ENCODE results near the gene SCN2A. TPM values are rescaled to one million over a fixed set of nuclear protein-coding genes. Genes with fewer than 3 reads are reported as not detected.

The SCN2A gene
- total RNA-seq, 2 donors from 2014 or later: 0.15 to 0.20 TPM

GRCh38 chr2:165349181-165349580 lies 110.0 kb downstream of the SCN2A start:
- no peaks in the 10 kb centered on the region for H3K27me3 Mint-ChIP-seq (ENCODE audit: insufficient read depth)

GRCh38 chr2:165357758-165358157 lies 118.5 kb downstream of the SCN2A start:
- WGBS, 2 experiments (ENCODE audit: insufficient coverage in 1 of 2, insufficient read length in 1 of 2): 62 to 79% methylated on average over 2 of the region's 2 CpGs
- Histone ChIP-seq H3K27ac (ENCODE audit: low read depth, low read length) (no peak overlapping the region), H3K36me3 (ENCODE audit: control insufficient read depth, insufficient read depth, low read length) (no peaks in the 10 kb centered on the region), H3K4me3 (ENCODE audit: low read length) (no peak overlapping the region), H3K9ac (ENCODE audit: extremely low read depth, low read length, poor library complexity, severe bottlenecking) (no peak overlapping the region), H3K4me1 (ENCODE audit: control insufficient read depth, insufficient read depth, low read length) (no peaks in the 10 kb centered on the region), H3K9me3 (ENCODE audit: control insufficient read depth, low read length) (no peaks in the 10 kb centered on the region), H3K27me3 (ENCODE audit: control insufficient read depth, insufficient read depth, low read length, poor library complexity, severe bottlenecking) (no peaks in the 10 kb centered on the region)
- DNase-seq: no peak
- Mint-ChIP-seq H3K36me3 (ENCODE audit: low read depth) (no peaks in the 10 kb centered on the region), H3K4me3 (no peak overlapping the region), H3K4me1 (no peaks in the 10 kb centered on the region), H3K27me3 (ENCODE audit: insufficient read depth) (no peaks in the 10 kb centered on the region), H3K9me3 (no peaks in the 10 kb centered on the region), H3K27ac (no peak overlapping the region)
- no peak for TF ChIP-seq CTCF (conservative IDR thresholded peaks at IDR 0.05)

More at GRCh38 chr2:165349181-165349580, 110.0 kb downstream of the SCN2A start:
- 88 to 100% methylated on average over 1 to 2 of the region's 2 CpGs for WGBS, 2 experiments (ENCODE audit: insufficient coverage in 1 of 2, insufficient read length in 1 of 2)
- Mint-ChIP-seq H3K27ac (no peak overlapping the region), H3K36me3 (ENCODE audit: low read depth) (no peaks in the 10 kb centered on the region), H3K4me3 (no peak overlapping the region), H3K4me1 (no peaks in the 10 kb centered on the region), H3K9me3 (no peaks in the 10 kb centered on the region)
- no peaks in the 10 kb centered on the region for H3K36me3 ChIP-seq (ENCODE audit: control insufficient read depth, insufficient read depth, low read length)
- H3K9me3 ChIP-seq (ENCODE audit: control insufficient read depth, low read length): no peaks in the 10 kb centered on the region
- H3K4me3 ChIP-seq (ENCODE audit: low read length): no peak overlapping the region
- H3K27me3 ChIP-seq (ENCODE audit: control insufficient read depth, insufficient read depth, low read length, poor library complexity, severe bottlenecking): no peaks in the 10 kb centered on the region
- H3K4me1 ChIP-seq (ENCODE audit: control insufficient read depth, insufficient read depth, low read length): no peaks in the 10 kb centered on the region
- no peak for TF ChIP-seq CTCF (conservative IDR thresholded peaks at IDR 0.05)
- H3K27ac ChIP-seq (ENCODE audit: low read depth, low read length): no peak overlapping the region
- no peak overlapping the region for H3K9ac ChIP-seq (ENCODE audit: extremely low read depth, low read length, poor library complexity, severe bottlenecking)
- no peak for DNase-seq

- Histone ChIP-seq H3K9ac (ENCODE audit: extremely low read depth, low read length, poor library complexity, severe bottlenecking) (no peak overlapping the region), H3K9me3 (ENCODE audit: control insufficient read depth, low read length) (no peaks in the 10 kb centered on the region), H3K36me3 (ENCODE audit: control insufficient read depth, insufficient read depth, low read length) (no peaks in the 10 kb centered on the region), H3K4me1 (ENCODE audit: control insufficient read depth, insufficient read depth, low read length) (no peaks in the 10 kb centered on the region), H3K27ac (ENCODE audit: low read depth, low read length) (no peak overlapping the region), H3K4me3 (ENCODE audit: low read length) (no peak overlapping the region), H3K27me3 (ENCODE audit: control insufficient read depth, insufficient read depth, low read length, poor library complexity, severe bottlenecking) (no peaks in the 10 kb centered on the region)
- no peak for DNase-seq
- no peaks in the 10 kb centered on the region for H3K36me3 Mint-ChIP-seq (ENCODE audit: low read depth)
- H3K4me1 Mint-ChIP-seq: no peaks in the 10 kb centered on the region
- H3K9me3 Mint-ChIP-seq: no peaks in the 10 kb centered on the region
- no peak for TF ChIP-seq CTCF (conservative IDR thresholded peaks at IDR 0.05)
- H3K27me3 Mint-ChIP-seq (ENCODE audit: insufficient read depth): no peaks in the 10 kb centered on the region
- H3K4me3 Mint-ChIP-seq: no peak overlapping the region
- 80 to 92% methylated on average over 1 to 4 of the region's 4 CpGs for WGBS, 2 experiments (ENCODE audit: insufficient coverage in 1 of 2, insufficient read length in 1 of 2)
- H3K27ac Mint-ChIP-seq: no peak overlapping the region
Measured at GRCh38 chr2:165361514-165361913, 122.3 kb downstream of the SCN2A start.

All from endodermal cell (in vitro differentiated cells).